Thymus (tissue), 14 donors: Measurements from ENCODE around the gene LCE2D. TPM values are rescaled to one million over a fixed set of nuclear protein-coding genes. Genes with fewer than 3 reads are reported as not detected.

Experiments
- DNase-seq, 9 donors: peaks; one replicate each; pipeline ENCODE4 v3.0.0-alpha.2; 2013; ENCODE audit warnings: low spot score in 9 of 9, low read depth in 6 of 9, missing footprints in 1 of 9
- H3K27ac ChIP-seq, 2 donors: one replicate each; pipeline ENCODE4 v1.5.1; 2013; ENCODE audit warnings: control low read depth in 1 of 2, low read depth in 1 of 2, low read length in 1 of 2, mild to moderate bottlenecking in 1 of 2, moderate library complexity in 1 of 2
- H3K27me3 ChIP-seq, 2 donors: one replicate each; pipeline ENCODE4 v1.5.1; 2013; ENCODE audit warnings: low read length in 1 of 2; ENCODE audit not compliant: control insufficient read depth in 2 of 2, insufficient read depth in 1 of 2
- H3K36me3 ChIP-seq, 2 donors: one replicate each; pipeline ENCODE4 v1.5.1; 2013; ENCODE audit warnings: low read length in 1 of 2, mild to moderate bottlenecking in 1 of 2, moderate library complexity in 1 of 2; ENCODE audit not compliant: control insufficient read depth in 2 of 2, insufficient read depth in 2 of 2
- H3K4me1 ChIP-seq, 2 donors: one replicate each; pipeline ENCODE4 v1.5.1; 2013; ENCODE audit warnings: low read length in 2 of 2; ENCODE audit not compliant: control insufficient read depth in 2 of 2, insufficient read depth in 2 of 2
- H3K4me3 ChIP-seq, 2 donors: one replicate each; pipeline ENCODE4 v1.5.1; 2013; ENCODE audit warnings: low read length in 2 of 2, control low read depth in 1 of 2, mild to moderate bottlenecking in 1 of 2
- H3K9me3 ChIP-seq, 2 donors: one replicate each; pipeline ENCODE4 v1.5.1; 2013; ENCODE audit warnings: low read length in 1 of 2, mild to moderate bottlenecking in 1 of 2; ENCODE audit not compliant: control insufficient read depth in 2 of 2, insufficient read depth in 1 of 2
- WGBS: extraction: QIAGEN DNeasy Blood & Tissue Kit; methylation state at CpG from one replicate; pipeline ENCODE4 v1.1.7; 2013; 5-methylcytosine and 5-hydroxymethylcytosine counted together
- long read RNA-seq, 10 donors: transcript quantifications; one replicate each; lab custom pipeline, GENCODE V29; 2026
- polyA plus RNA-seq: library from polyadenylated mRNA; stranded (reverse); fragments of 200-250 nt; gene quantifications from one replicate; pipeline ENCODE4 v1.2.3, GENCODE V29; 2013
- total RNA-seq: library from RNA; stranded (reverse); fragments of 120-200 nt; gene quantifications from one replicate; pipeline ENCODE4 v1.2.4, GENCODE V29; 2013
- donor health status: healthy.

LCE2D gene, protein sequence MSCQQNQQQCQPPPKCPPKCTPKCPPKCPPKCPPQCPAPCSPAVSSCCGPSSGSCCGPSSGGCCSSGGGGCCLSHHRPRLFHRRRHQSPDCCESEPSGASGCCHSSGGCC
- total RNA-seq = not detected
- 1.3 TPM for polyA plus RNA-seq
- long read RNA-seq, donor 1 = 0 reads
- long read RNA-seq, donor 2 = 0 reads
- long read RNA-seq, donor 3 = 0 reads
- long read RNA-seq, donor 4 = 0 reads
- long read RNA-seq, donor 5 = 0 reads
- long read RNA-seq, donor 6 = 0 reads
- long read RNA-seq, donor 7 = 0 reads
- long read RNA-seq, donor 8 = 0 reads
- long read RNA-seq, donor 9 = 0 reads
- long read RNA-seq, donor 10 = 0 reads

- Histone ChIP-seq H3K27me3 (no peaks in the 10 kb centered on the region), H3K9me3 (no peaks in the 10 kb centered on the region), H3K36me3 (no peaks in the 10 kb centered on the region), H3K27ac (no peak within 1 kb of the TSS), H3K4me3 (no peak within 1 kb of the TSS), H3K4me1 (no peaks in the 10 kb centered on the region)
- DNase-seq = no peak
- 75% methylated on average over 3 of the region's 3 CpGs for WGBS
These were observed at the start of gene LCE2D for GRCh38 chr1:152663098-152663497. Gene LCE2D (plus strand): TSS chr1:152663380. CDS start chr1:152664106, 726 bp downstream.

GRCh38 chr1:152613511-152613910 is 49.7 kb upstream of the LCE2D start, which contains the start of gene LCE3B:
Gene LCE3B (plus strand): TSS chr1:152613811. CDS start chr1:152613811, 0 bp downstream.
- DNase-seq = no peak
- no peaks in the 10 kb centered on the region for H3K27me3 ChIP-seq
- no peak within 1 kb of the TSS for H3K4me3 ChIP-seq
- no peaks in the 10 kb centered on the region for H3K9me3 ChIP-seq
- no peaks in the 10 kb centered on the region for H3K4me1 ChIP-seq
- no peaks in the 10 kb centered on the region for H3K36me3 ChIP-seq
- whole genome bisulfite sequencing = 89% methylated on average over 1 of the region's 1 CpG
- no peak within 1 kb of the TSS for H3K27ac ChIP-seq

DNA sequence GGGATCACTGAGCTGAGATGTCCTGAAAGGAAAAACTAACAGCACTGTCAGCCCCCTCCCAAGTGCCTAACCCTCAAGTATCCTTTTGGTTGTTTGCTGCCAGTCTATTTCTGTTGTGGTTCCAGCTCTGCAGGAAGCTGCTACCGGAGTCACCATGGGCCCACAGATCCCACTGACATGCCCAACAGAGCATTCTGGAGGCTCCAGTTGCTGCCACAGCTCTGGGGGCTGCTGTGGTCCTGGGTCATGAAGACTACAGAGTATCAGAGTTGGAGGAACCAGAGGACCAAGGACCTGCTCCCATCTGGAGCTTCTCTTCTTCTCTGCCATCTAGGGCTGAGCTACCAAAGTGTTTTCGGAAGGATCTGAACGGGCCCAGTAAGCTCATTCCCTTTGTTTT is 41.2 kb upstream of the LCE2D start:
- Histone ChIP-seq H3K27me3 (no peaks in the 10 kb centered on the region), H3K27ac (no peak overlapping the region), H3K9me3 (peaks cover 0 to 8% of the 10 kb centered on the region in 2 donors), H3K36me3 (no peaks in the 10 kb centered on the region), H3K4me3 (no peak overlapping the region), H3K4me1 (peaks cover 0 to 2% of the 10 kb centered on the region in 2 donors)
- WGBS = 58% methylated on average over 3 of the region's 3 CpGs
- DNase-seq = no peak

GRCh38 chr1:152622803-152623202 is 40.4 kb upstream of the LCE2D start, which contains the start of gene LCE3A:
Gene LCE3A (minus strand): TSS chr1:152623103. CDS start chr1:152623103, 0 bp downstream.
- no peaks in the 10 kb centered on the region for H3K36me3 ChIP-seq

DNA sequence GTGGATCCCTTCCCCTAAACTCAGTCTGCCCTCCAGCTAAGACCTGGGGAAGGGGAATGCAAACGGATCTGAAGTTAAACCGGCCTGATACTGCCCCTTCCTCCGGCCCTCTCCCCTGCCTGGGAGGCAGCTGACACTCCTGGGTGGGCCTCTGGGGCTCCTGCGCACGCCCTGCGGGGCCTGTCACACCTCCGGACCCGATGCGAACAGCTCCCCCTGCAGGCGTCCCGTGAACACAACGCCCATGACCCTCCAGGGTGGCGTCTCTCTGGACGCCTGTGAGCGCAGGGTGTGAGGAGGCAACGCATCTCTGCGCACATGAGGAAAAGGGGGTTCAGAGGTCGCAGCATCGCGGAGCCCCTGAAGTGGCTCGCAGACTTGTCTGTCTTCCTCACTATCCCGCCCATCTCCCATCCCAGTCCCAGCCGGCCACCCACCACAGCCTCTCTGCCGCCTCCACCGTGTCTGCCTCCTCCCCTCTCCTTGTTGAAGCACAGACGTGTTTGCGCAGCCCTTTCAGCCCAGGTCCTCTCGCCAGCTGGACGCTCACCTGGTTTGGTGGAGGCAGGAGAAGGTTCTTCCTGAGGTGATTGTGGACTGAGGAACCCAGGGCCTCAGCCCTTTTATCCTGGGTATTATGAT is 39.9 kb upstream of the LCE2D start:
- peaks cover 0 to 8% of the 10 kb centered on the region in 2 donors for H3K9me3 ChIP-seq
- DNase-seq = peak in 2 of 9 donors; percentile 7 to 16
- H3K4me3 ChIP-seq = no peak overlapping the region

More at GRCh38 chr1:152622803-152623202, 40.4 kb upstream of the LCE2D start, which contains the start of gene LCE3A:
- H3K9me3 ChIP-seq = peaks cover 0 to 8% of the 10 kb centered on the region in 2 donors
- DNase-seq = no peak
- no peak within 1 kb of the TSS for H3K4me3 ChIP-seq
- H3K27me3 ChIP-seq = no peaks in the 10 kb centered on the region
- no peak within 1 kb of the TSS for H3K27ac ChIP-seq
- H3K4me1 ChIP-seq = peaks cover 0 to 2% of the 10 kb centered on the region in 2 donors
- WGBS = 19% methylated on average over 10 of the region's 10 CpGs

DNA sequence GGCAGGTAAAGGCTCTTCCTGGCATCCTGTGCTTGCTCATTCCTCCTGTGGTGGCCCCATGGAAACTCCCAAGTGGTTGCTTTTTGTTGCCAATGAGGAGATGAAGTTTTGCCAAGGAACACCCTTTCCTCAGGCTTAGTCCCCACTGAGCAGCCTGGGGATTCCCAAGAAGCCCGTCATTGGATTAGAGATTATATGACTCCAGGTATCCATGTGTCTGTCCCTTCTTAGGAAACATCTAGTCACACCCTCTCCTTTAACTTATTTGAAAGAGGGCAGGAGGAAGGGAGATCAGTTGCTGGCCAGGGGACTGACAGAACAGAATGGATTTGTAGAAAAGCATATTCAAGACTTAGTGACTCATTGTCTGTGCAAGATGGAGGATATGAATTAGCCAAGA is 36.4 kb upstream of the LCE2D start:
- Histone ChIP-seq H3K27ac (no peak overlapping the region), H3K9me3 (peaks cover 0 to 5% of the 10 kb centered on the region in 2 donors), H3K36me3 (no peaks in the 10 kb centered on the region), H3K4me1 (peaks cover 0 to 2% of the 10 kb centered on the region in 2 donors), H3K4me3 (no peak overlapping the region), H3K27me3 (no peaks in the 10 kb centered on the region)
- no peak for DNase-seq
- WGBS = 89% methylated on average over 1 of the region's 1 CpG

More for the DNA sequence above, 39.9 kb upstream of the LCE2D start:
- Histone ChIP-seq H3K27ac (no peak overlapping the region), H3K36me3 (no peaks in the 10 kb centered on the region), H3K4me1 (peaks cover 0 to 2% of the 10 kb centered on the region in 2 donors), H3K27me3 (no peaks in the 10 kb centered on the region)
- 28% methylated on average over 29 of the region's 29 CpGs for WGBS

GRCh38 chr1:152630596-152630995 is 32.6 kb upstream of the LCE2D start:
- WGBS = 98% methylated on average over 3 of the region's 3 CpGs
- Histone ChIP-seq H3K4me1 (no peaks in the 10 kb centered on the region), H3K27ac (no peak overlapping the region), H3K4me3 (no peak overlapping the region), H3K36me3 (no peaks in the 10 kb centered on the region), H3K9me3 (peaks cover 0 to 5% of the 10 kb centered on the region in 2 donors), H3K27me3 (no peaks in the 10 kb centered on the region)
- DNase-seq = no peak

DNA sequence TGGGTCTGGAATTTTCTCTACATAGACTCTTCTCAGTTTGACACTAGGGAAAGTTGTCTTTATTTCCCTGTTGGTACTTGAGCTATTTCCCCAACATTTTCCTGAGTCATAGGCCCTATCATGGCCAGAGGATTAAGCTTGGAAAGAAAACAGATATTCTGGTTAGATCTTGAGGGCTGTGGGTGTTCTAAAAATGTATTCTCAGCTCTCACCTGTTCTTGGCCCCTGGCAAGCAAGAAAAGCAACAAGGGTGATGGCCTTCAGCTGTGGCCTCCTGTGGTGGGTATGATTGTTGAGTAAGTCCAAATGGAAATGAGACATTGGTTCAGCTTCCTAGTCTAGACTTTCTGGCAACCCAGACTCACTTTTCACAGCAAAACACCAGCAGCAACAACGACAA is 22.8 kb upstream of the LCE2D start:
- no peak for DNase-seq
- Histone ChIP-seq H3K36me3 (no peaks in the 10 kb centered on the region), H3K27ac (no peak overlapping the region), H3K4me3 (no peak overlapping the region), H3K9me3 (no peaks in the 10 kb centered on the region), H3K27me3 (no peaks in the 10 kb centered on the region), H3K4me1 (no peaks in the 10 kb centered on the region)
- 83% methylated on average over 1 of the region's 1 CpG for WGBS

- no peaks in the 10 kb centered on the region for H3K27me3 ChIP-seq
- no peak for DNase-seq
- WGBS = 68% methylated on average over 3 of the region's 3 CpGs
- no peaks in the 10 kb centered on the region for H3K36me3 ChIP-seq
- no peaks in the 10 kb centered on the region for H3K4me1 ChIP-seq
- no peak overlapping the region for H3K27ac ChIP-seq
- H3K4me3 ChIP-seq = no peak overlapping the region
- H3K9me3 ChIP-seq = no peaks in the 10 kb centered on the region
These were observed 19.2 kb upstream of the LCE2D start for GRCh38 chr1:152643945-152644344.
